Measurements from ENCODE around the gene POLR1C. TPM values are rescaled to one million over a fixed set of nuclear protein-coding genes. Genes with fewer than 3 reads are reported as not detected.

Gene POLR1C
- total RNA-seq: 35.0 and 42.1 TPM in 2 replicates

DNA sequence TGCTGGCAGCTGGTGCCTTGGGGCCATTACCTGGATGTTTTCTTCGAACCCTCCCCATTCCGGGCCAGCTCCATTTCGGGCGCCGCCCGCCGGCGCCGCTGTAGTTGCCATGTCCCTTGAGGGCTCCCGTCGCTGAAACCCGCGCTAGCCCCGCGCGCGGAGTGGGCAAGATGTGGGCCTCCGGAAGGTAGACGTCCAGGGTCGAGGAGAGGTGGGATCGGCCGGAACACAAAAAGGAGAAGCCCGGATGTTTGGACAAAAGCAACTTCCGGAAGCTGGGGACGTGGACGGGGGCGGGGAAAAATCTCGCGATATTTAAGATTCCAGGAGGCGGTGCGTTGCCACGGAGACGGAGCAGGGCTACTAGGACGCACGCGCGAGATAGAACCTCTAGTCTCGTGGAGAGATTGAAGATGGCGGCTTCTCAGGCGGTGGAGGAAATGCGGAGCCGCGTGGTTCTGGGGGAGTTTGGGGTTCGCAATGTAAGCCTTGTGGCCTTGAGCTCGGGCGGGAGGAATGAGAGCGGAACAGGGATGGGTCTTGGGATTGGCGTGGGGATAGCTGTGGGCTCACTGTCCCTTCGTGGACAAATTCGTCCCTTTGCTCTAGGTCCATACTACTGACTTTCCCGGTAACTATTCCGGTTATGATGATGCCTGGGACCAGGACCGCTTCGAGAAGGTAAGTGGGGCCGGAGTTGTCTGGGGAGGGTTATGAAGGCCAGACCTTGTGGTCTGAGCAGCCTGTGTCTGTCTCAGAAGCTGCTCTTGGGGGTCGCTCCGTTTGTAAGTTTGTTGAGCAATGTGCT lies at the start of gene POLR1C, which contains the start of gene YIPF3:
POLR1C (plus strand) TSS at position 393 of the 808 bp plus-strand sequence; CDS start at position 414, 21 bp downstream.
YIPF3 (minus strand) TSS at position 230 of the 808 bp plus-strand sequence; CDS start at position 111, 119 bp downstream.

DNA sequence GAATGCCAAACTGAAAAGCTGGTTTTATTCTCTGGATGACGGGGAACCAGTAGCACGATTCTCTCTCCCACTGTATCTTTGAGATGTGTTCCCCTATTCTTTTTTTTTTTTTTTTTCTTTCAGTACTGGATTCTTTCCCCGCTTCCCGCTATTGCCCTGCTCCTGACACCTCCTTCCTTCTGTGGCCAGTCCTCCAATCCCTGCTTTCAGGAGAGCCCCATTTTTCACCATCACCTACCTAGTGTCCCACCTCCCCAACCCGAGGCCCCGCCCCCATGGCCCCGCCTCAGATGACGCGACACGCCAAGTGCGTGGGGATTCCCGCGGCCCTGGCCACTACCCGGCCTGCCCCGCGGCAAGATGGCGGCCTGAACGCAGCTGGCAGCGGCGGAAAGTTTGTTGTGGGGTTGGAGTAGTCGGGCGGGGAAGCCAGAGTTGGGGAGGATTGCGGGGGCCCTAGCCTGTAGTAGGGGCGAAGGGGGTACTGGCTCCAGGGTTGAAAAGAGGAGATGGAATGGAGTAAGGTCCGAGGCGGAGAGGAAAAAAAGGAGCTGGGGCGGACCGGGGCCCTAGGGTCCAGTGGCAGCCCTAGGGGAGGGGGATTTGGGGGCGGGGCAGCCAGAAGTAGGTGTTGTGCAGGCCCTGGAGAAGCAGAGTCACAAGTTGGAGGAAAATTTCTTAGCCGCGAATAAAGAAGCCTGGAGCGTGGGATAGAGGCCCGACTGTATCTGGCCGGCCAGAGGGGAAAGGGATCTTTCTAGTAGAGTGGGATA lies 39.5 kb upstream of the POLR1C start, which contains the start of gene TJAP1:
TJAP1 (plus strand) TSS at position 336 of the 773 bp plus-strand sequence. CDS start 21,432 bp downstream, outside the sequence.

DNA sequence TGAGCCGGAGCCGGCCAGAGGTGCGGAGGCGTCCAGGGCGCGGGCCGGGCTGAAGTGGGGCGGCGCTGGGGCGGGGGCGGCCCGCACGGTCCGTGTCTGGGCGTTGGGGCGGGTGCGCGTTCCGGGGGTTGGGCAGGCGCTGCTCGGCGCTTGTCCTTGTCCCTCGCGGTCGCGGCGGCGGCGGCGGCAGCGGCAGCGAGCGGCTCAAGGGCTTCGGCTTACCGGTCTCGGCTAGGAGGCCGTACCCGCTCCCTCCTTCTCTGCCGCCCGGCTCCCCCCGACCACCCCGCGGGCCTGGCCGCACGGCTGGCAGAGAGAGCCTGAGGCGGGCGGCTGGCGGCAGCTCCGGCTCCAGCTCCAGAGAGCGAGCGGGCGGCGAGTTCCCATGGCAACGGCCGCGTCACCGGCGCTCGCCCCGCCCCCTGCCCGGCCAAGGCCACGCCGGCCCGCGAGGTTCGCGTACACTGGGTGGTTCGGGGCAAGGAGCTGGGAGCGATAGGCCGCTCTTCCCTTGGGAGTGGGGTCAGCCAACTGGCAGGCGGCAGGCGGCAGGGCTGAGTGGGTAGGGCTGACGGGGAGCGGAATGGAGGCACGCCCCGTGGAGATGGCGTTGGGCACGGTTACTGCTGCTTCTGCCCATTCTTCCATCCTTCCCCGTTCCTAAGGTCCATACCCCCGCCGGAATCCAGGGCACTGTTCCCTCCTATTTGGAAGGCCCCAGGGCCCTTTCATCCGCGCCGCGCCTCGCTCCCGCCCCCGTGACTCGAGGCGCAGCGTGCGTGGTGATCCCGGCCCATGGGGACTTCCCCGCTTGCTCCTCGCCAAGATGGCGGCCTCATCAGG lies 6.7 kb upstream of the POLR1C start, which contains the start of gene LRRC73:
LRRC73 (minus strand) TSS at position 363 of the 843 bp plus-strand sequence. CDS start 561 bp downstream, outside the sequence.

Other genes starting within 250 kb of the POLR1C start
- not detected in 2 replicates for gene SLC22A7, start 218.8 kb upstream of the POLR1C start, total RNA-seq
- not detected in 2 replicates for gene CRIP3, start 208.3 kb upstream of the POLR1C start, total RNA-seq
- 4.1 and 5.4 TPM in 2 replicates for gene ZNF318, start 147.4 kb upstream of the POLR1C start, total RNA-seq
- 12.7 and 22.5 TPM in 2 replicates for gene ABCC10, start 89.5 kb upstream of the POLR1C start, total RNA-seq
- gene DLK2, start 61.5 kb upstream of the POLR1C start, total RNA-seq: 0.09 and 0.28 TPM in 2 replicates
- gene TJAP1, start 39.5 kb upstream of the POLR1C start, total RNA-seq: 8.5 and 10.7 TPM in 2 replicates
- gene LRRC73, start 6.7 kb upstream of the POLR1C start, total RNA-seq: 0.18 and 0.19 TPM in 2 replicates
- gene YIPF3, start 163 bp upstream of the POLR1C start, total RNA-seq: 97.6 and 107 TPM in 2 replicates
- gene XPO5, start 58.9 kb downstream of the POLR1C start, total RNA-seq: 25.6 and 30.2 TPM in 2 replicates
- gene POLH, start 59.1 kb downstream of the POLR1C start, total RNA-seq: 18.8 and 24.4 TPM in 2 replicates
- gene GTPBP2, start 112.2 kb downstream of the POLR1C start, total RNA-seq: 34.1 and 51.3 TPM in 2 replicates
- 19.1 and 23.6 TPM in 2 replicates for gene MAD2L1BP, start 118.8 kb downstream of the POLR1C start, total RNA-seq
- 0.09 and 0.19 TPM in 2 replicates for gene RSPH9, start 127.9 kb downstream of the POLR1C start, total RNA-seq
- gene MRPS18A, start 170.7 kb downstream of the POLR1C start, total RNA-seq: 41.4 and 50.3 TPM in 2 replicates

All from endothelial cell of coronary artery (primary cell).